ENCODE results near the gene ADNP.
"Not testable (repeated sequence)": the region's sequence is repeated elsewhere in the genome, so short reads cannot be mapped to it uniquely, and the experiment has no call there.

The ADNP gene

GRCh38 chr20:50931306-50932015 is at the start of gene ADNP:
Gene ADNP, minus strand, starts transcription at chr20:50931437. Its CDS starts 27,441 bp downstream, at chr20:50903996.
- DNase-seq (ENCODE audit: low spot score) = peak; percentile 89

GRCh38 chr20:50980071-50980681 is 48.9 kb upstream of the ADNP start:
- no peak for DNase-seq (ENCODE audit: low spot score)

GRCh38 chr20:50978533-50978932 is 47.3 kb upstream of the ADNP start:
- DNase-seq (ENCODE audit: low spot score) = not testable (repeated sequence)

- DNase-seq (ENCODE audit: low spot score) = no peak
Measured at GRCh38 chr20:50977066-50978021, 46.1 kb upstream of the ADNP start.

GRCh38 chr20:50975701-50976330 is 44.6 kb upstream of the ADNP start:
- DNase-seq (ENCODE audit: low spot score) = no peak

- DNase-seq (ENCODE audit: low spot score) = no peak
Measured at GRCh38 chr20:50969912-50970311, 38.7 kb upstream of the ADNP start.

- DNase-seq (ENCODE audit: low spot score) = no peak
Measured at GRCh38 chr20:50969435-50969834, 38.2 kb upstream of the ADNP start.

- DNase-seq (ENCODE audit: low spot score) = no peak
Measured at GRCh38 chr20:50968289-50968688, 37.1 kb upstream of the ADNP start.

GRCh38 chr20:50967586-50967985 is 36.3 kb upstream of the ADNP start:
- DNase-seq (ENCODE audit: low spot score) = no peak

- DNase-seq (ENCODE audit: low spot score) = no peak
Measured at GRCh38 chr20:50959543-50960126, 28.4 kb upstream of the ADNP start.

GRCh38 chr20:50958615-50959542 is 27.6 kb upstream of the ADNP start, which contains the start of gene MOCS3:
Gene MOCS3, plus strand, starts transcription at chr20:50958818. Its CDS starts 25 bp downstream, at chr20:50958843.
- DNase-seq (ENCODE audit: low spot score) = peak; percentile 85

GRCh38 chr20:50957798-50958614 is 26.8 kb upstream of the ADNP start, which contains the start of gene DPM1:
Gene DPM1, minus strand, starts transcription at chr20:50958532. Its CDS starts 9 bp downstream, at chr20:50958523.
- peak; percentile 87 for DNase-seq (ENCODE audit: low spot score)

GRCh38 chr20:50957276-50957675 is 26.0 kb upstream of the ADNP start:
- DNase-seq (ENCODE audit: low spot score) = no peak

GRCh38 chr20:50953821-50954220 is 22.6 kb upstream of the ADNP start:
- no peak for DNase-seq (ENCODE audit: low spot score)

- DNase-seq (ENCODE audit: low spot score) = no peak
Measured at GRCh38 chr20:50953196-50953595, 22.0 kb upstream of the ADNP start.

GRCh38 chr20:50948132-50948785 is 17.0 kb upstream of the ADNP start:
- DNase-seq (ENCODE audit: low spot score) = no peak

GRCh38 chr20:50943069-50943468 is 11.8 kb upstream of the ADNP start:
- DNase-seq (ENCODE audit: low spot score) = no peak

- DNase-seq (ENCODE audit: low spot score) = no peak
Measured at GRCh38 chr20:50933589-50933988, 2.4 kb upstream of the ADNP start.

- DNase-seq (ENCODE audit: low spot score) = no peak
Measured at GRCh38 chr20:50932691-50933280, 1.5 kb upstream of the ADNP start.

All from CD4-positive, alpha-beta T cell treated with Interleukin-15 for 4 hours (primary cell).